ENCODE results near the gene KCNIP4.

GRCh38 chr4:20889901-20890300, 1058.7 kb downstream of the KCNIP4 start:
- TF ChIP-seq CTCF (IDR thresholded peaks at IDR 0.05) (no peak), POLR2A (IDR thresholded peaks at IDR 0.05) (no peak)
